ENCODE measurements around the gene SLC38A8.
A peak's percentile ranks its signal among the peaks of the same experiment; 100 is the strongest.

The SLC38A8 gene

DNA sequence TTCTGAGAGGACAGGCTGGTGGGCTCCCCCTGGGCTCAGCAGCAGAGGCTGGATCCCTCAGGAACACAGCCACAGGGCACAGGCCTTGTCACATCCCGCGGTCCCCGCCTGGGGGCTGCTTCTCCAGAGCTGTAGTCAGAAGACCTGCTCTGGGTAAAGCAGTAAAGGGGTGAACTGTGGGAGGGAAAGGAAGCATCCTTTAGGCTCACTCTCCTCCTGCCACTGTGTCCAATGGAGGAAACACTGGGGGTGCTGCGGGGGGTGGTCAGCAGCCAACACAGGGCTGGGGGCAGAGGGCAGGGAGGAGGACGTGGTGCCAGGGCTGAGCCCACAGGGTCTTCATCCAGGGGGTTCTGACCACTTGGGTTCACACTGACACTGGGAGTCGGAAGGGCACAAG lies 5.0 kb upstream of the SLC38A8 start:
- DNase-seq = no peak

DNA sequence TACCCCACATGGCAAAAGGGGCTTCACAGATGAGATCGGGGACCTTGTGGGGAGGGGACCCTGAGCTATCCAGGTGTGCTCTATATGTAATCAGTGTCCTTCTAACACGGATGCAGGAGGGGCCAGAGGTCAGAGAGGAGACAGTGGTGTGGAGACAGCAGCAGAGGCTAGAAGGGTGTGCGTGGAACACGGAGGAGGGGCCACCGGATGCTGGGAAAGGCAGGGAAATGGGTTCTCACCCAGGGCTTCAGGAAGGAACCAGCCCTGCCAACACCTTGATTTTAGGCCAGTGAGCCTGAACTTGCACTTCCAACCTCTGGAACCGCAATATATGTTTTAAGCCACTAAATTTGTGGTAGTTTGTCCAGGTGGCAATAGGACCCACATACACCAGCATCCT lies 4.6 kb upstream of the SLC38A8 start:
- DNase-seq = no peak

- DNase-seq = no peak
Observed at GRCh38 chr16:84045818-84046470, 3.3 kb upstream of the SLC38A8 start.

DNA sequence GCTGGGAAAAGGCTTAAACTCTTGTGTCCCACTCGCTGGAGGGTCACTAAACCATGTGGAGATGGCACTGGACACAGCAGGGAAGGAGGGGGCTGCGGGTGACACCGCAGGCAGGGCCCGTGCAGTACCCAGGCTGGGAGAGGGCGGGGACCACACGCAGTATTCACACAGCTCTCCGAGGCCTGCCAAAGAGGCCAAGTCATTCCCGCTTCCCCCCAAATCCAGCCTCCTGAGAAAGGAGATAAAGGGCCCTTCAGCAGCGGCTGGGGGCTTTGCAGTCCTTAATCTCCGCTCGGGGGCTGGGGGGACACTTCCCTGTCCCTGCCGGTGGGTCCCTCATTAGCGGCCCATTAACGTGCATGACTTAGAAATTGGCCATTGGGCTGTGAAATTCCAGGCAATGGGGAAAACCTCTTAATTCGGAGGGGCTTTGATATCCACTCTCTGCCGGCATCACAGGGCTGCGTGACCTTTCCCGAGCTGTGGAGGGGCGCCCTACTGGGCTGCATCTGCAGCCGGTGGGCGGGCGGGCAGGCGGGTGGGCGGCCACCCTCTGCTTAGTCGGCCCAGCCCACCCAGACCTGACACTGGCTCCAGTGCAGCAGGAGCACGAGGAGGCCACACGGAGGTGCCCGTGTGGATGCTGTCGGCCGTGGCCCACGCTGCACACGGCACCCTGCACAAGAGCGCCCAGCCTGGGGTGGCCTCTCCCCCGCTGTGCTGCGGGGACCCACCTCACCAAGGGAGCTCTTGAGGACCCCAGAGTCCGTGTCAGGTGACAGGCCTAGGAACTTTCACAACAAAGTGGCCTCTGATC lies 2.6 kb upstream of the SLC38A8 start:
- no peak for DNase-seq

DNA sequence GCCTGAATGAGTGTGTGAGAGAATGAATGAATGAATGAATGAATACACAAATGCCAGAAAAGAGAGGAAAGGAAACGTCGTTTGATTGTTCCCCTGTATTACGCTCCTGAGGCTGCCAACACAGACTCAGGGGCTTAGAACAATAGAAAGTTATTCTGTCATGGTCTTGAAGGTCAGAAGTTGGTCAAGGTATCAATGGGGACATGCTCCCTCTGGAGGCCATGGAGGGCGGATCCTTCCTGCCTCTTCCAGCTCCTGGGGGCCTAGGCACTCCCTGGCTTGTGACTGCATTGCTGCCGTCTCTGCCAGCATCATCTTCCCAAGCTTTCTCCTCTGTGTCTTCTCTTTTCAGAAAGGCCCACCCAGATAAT lies 1.5 kb upstream of the SLC38A8 start:
- DNase-seq = no peak

GRCh38 chr16:84043486-84044117 lies 1.0 kb upstream of the SLC38A8 start:
- DNase-seq = no peak

GRCh38 chr16:84042879-84043485 lies 387 bp upstream of the SLC38A8 start:
- peak; percentile 71 for DNase-seq

- DNase-seq = no peak
Observed at GRCh38 chr16:84041881-84042280, 714 bp downstream of the SLC38A8 start.

- DNase-seq = no peak
Observed at GRCh38 chr16:84040823-84041820, 1.5 kb downstream of the SLC38A8 start.

GRCh38 chr16:84040226-84040822 lies 2.3 kb downstream of the SLC38A8 start:
- DNase-seq = no peak

GRCh38 chr16:84039696-84040095 lies 2.9 kb downstream of the SLC38A8 start:
- DNase-seq = no peak

DNA sequence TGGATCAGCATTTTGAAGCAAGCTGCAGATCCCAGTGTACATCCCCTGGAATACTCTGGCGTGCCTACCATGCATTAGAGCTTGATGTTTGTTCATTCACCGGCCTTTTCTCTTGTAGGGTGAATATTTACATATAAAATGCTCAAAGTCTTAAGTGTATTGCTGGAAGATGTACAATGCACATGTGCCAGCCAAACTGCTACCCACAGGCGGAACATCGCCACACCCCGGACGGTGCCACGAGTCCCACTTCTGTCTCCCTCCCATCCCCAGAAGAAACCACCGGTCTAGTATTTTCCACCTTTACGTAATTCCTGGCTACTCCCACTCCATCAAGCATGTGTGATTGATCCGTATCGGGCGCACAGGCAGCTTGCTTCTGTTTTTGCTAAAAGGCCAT lies 4.1 kb downstream of the SLC38A8 start:
- no peak for DNase-seq

GRCh38 chr16:84036982-84037425 lies 5.6 kb downstream of the SLC38A8 start:
- DNase-seq = no peak

- no peak for DNase-seq
Observed at GRCh38 chr16:84036131-84036530, 6.5 kb downstream of the SLC38A8 start.

- DNase-seq = no peak
Observed at GRCh38 chr16:84034516-84034915, 8.1 kb downstream of the SLC38A8 start.

- no peak for DNase-seq
Observed at GRCh38 chr16:84033251-84034195, 9.1 kb downstream of the SLC38A8 start.

DNA sequence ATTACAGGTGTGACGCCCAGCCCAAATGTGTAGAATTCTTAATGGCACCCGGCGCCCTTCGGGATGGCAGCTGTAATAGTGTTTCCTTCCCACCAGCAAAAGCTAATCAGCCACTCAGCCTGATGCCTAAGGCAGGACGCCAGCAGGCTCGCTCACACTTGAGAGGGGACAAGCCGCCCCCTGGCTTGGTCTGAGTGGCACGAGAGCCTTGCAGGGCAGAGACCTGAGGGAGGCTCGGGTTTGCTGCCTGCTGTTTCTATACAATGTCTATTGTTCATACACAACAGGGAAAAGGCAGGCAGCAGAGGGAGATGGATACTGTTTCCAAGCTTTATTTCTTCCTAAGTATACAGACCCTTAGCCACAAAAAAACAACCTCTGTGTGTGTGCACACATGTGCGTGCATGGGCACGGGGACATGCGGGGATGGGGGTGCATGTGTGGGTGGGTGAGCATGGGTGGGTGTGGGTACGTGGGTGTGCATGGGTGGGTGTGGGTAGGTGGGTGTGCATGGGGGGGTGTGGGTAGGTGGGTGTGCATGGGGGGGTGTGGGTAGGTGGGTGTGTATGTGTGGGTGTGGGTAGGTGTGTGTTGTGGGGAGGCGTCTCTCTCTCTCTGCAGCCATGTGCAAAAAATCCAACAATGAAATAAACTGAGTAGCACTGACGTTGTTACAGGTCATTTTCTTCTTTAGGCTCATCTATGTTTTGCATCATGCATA lies 10.0 kb downstream of the SLC38A8 start:
- no peak for DNase-seq

- DNase-seq = no peak
Observed at GRCh38 chr16:84031556-84031955, 11.0 kb downstream of the SLC38A8 start.

GRCh38 chr16:84029297-84030047 lies 13.1 kb downstream of the SLC38A8 start:
- no peak for DNase-seq

All from NCI-H1105 treated with DMSO at 0.1 percent for 48 hours (cell line).